IMR-90 (cell line): Measurements from ENCODE around the gene RTN4RL2. TPM values are rescaled to one million over a fixed set of nuclear protein-coding genes. Genes with fewer than 3 reads are reported as not detected.

ENCODE experiments used
- ATAC-seq: fragments of 200-7000 bp; cut with Tn5 transposase; 2 replicates; pipeline ENCODE4 v1.9.1; 2020; ENCODE audit warnings: low read depth, mild to moderate bottlenecking, moderate library complexity
- BruUV-seq: library from RNA; stranded (reverse); fragments of 400-500 nt; replicated peaks from 2 replicates; lab custom pipeline; 2021; lab: Mats Ljungman, UMichigan
- CTCF ChIA-PET: fragments of 300-600 bp; formaldehyde crosslinking; extraction: SDS; loops from one replicate; lab custom pipeline; 2021; ENCODE audit warnings: antibody characterized with exemption; lab: Yijun Ruan, JAX
- POLR2A ChIA-PET: fragments of 300-600 bp; sonication (Branson Sonifier 250); formaldehyde crosslinking; loops from one replicate; lab custom pipeline; 2022; ENCODE audit warnings: antibody characterized with exemption; ENCODE audit not compliant: unreplicated experiment; lab: Charles Lee
- DNase-seq: peaks from one replicate; pipeline ENCODE4 v3.0.0; 2013
- H2AFZ ChIP-seq: replicated peaks from 2 replicates; pipeline ENCODE3; 2013; ENCODE audit warnings: low read length, mild to moderate bottlenecking; ENCODE audit not compliant: poor library complexity
- H2AK5ac ChIP-seq: 2 replicates; pipeline ENCODE4 v1.6.1; 2013; ENCODE audit warnings: low read depth, low read length, inconsistent platforms
- H2AK9ac ChIP-seq: replicated peaks from 2 replicates; pipeline ENCODE3; 2013; ENCODE audit warnings: mild to moderate bottlenecking, low read depth, low read length, moderate library complexity; ENCODE audit not compliant: poor library complexity
- H2BK120ac ChIP-seq: 2 replicates; pipeline ENCODE4 v1.6.1; 2013; ENCODE audit warnings: low read depth, low read length, inconsistent platforms
- H2BK15ac ChIP-seq: 3 replicates; pipeline ENCODE4 v1.6.1; 2013; ENCODE audit warnings: low read depth, low read length, inconsistent platforms
- H2BK20ac ChIP-seq: 2 replicates; pipeline ENCODE4 v1.6.1; 2013; ENCODE audit warnings: low read depth, mild to moderate bottlenecking, inconsistent platforms, low read length, moderate library complexity
- H2BK5ac ChIP-seq: 2 replicates; pipeline ENCODE4 v1.6.1; 2013; ENCODE audit warnings: mild to moderate bottlenecking, low read depth, low read length, inconsistent platforms; ENCODE audit not compliant: poor library complexity, severe bottlenecking
- H3K14ac ChIP-seq: replicated peaks from 2 replicates; pipeline ENCODE4 v1.6.1; 2013; ENCODE audit warnings: low read depth, low read length, inconsistent platforms
- H3K18ac ChIP-seq: 2 replicates; pipeline ENCODE4 v1.6.1; 2013; ENCODE audit warnings: low read depth, low read length, control low read depth
- H3K23ac ChIP-seq: 2 replicates; pipeline ENCODE4 v1.6.1; 2013; ENCODE audit warnings: low read depth, low read length, inconsistent platforms
- H3K27ac ChIP-seq: 2 replicates; pipeline ENCODE4 v1.5.1; 2013; ENCODE audit warnings: mild to moderate bottlenecking, control low read depth, low read length; ENCODE audit not compliant: insufficient read depth
- H3K27me3 ChIP-seq: 2 replicates; pipeline ENCODE4 v1.6.1; 2013; ENCODE audit warnings: low read length; ENCODE audit not compliant: control insufficient read depth, insufficient read depth
- H3K36me3 ChIP-seq: 2 replicates; pipeline ENCODE4 v1.6.1; 2013; ENCODE audit warnings: low read length, mixed read lengths; ENCODE audit not compliant: control insufficient read depth, insufficient read depth
- H3K4ac ChIP-seq: 2 replicates; pipeline ENCODE4 v1.6.1; 2013; ENCODE audit warnings: low read depth, low read length, inconsistent platforms
- H3K4me1 ChIP-seq: 2 replicates; pipeline ENCODE4 v1.6.1; 2013; ENCODE audit warnings: low read length, mixed read lengths; ENCODE audit not compliant: control insufficient read depth, insufficient read depth
- H3K4me2 ChIP-seq: 2 replicates; pipeline ENCODE4 v1.6.1; 2013; ENCODE audit warnings: low read depth, mild to moderate bottlenecking, control low read depth, low read length, moderate library complexity
- H3K4me3 ChIP-seq: 2 replicates; pipeline ENCODE4 v1.5.1; 2013; ENCODE audit warnings: low read depth, mild to moderate bottlenecking, control low read depth, low read length, moderate library complexity; ENCODE audit not compliant: insufficient read depth
- H3K56ac ChIP-seq: 2 replicates; pipeline ENCODE4 v1.6.1; 2013; ENCODE audit warnings: low read length, inconsistent platforms; ENCODE audit not compliant: insufficient read depth; ENCODE audit errors: extremely low read depth
- H3K79me1 ChIP-seq, 2 experiments: 2 replicates each; pipeline ENCODE4 v1.6.1; 2013; ENCODE audit warnings: low read length in 2 of 2, inconsistent platforms in 1 of 2, low read depth in 1 of 2
- H3K9ac ChIP-seq: 2 replicates; pipeline ENCODE4 v1.6.1; 2013; ENCODE audit warnings: low read depth, low read length, control low read depth
- H3K9me1 ChIP-seq: 2 replicates; pipeline ENCODE4 v1.6.1; 2013; ENCODE audit warnings: low read length, inconsistent platforms; ENCODE audit not compliant: insufficient read depth
- H3K9me3 ChIP-seq: 2 replicates; pipeline ENCODE4 v1.6.1; 2013; ENCODE audit warnings: low read length; ENCODE audit not compliant: control insufficient read depth, insufficient read depth
- H4K20me1 ChIP-seq: 2 replicates; pipeline ENCODE4 v1.6.1; 2013; ENCODE audit warnings: low read length, inconsistent platforms; ENCODE audit not compliant: insufficient read depth
- H4K5ac ChIP-seq: 2 replicates; pipeline ENCODE4 v1.6.1; 2013; ENCODE audit warnings: mild to moderate bottlenecking, low read depth, low read length, control low read depth
- H4K8ac ChIP-seq, 2 experiments: 2 replicates each; pipeline ENCODE4 v1.6.1; 2013; ENCODE audit warnings: low read depth in 2 of 2, low read length in 2 of 2, control low read depth in 1 of 2, inconsistent platforms in 1 of 2
- H4K91ac ChIP-seq: 2 replicates; pipeline ENCODE4 v1.6.1; 2013; ENCODE audit warnings: low read depth, low read length, inconsistent platforms; ENCODE audit not compliant: insufficient read depth
- BHLHE40 ChIP-seq: fragments of 150-350 bp; IDR thresholded peaks from 2 replicates; pipeline ENCODE4 v1.6.1; 2016; ENCODE audit warnings: mild to moderate bottlenecking, low read depth, low read length
- CEBPB ChIP-seq: IDR thresholded peaks from 2 replicates; pipeline ENCODE4 v1.6.1; 2012; ENCODE audit warnings: low read depth, low read length, improper control_type of control experiment
- CHD1 ChIP-seq: IDR thresholded peaks from 2 replicates; pipeline ENCODE4 v1.6.1; 2012; ENCODE audit warnings: low read depth, low read length, improper control_type of control experiment
- CTCF ChIP-seq: conservative IDR thresholded peaks from 2 replicates; pipeline ENCODE4 v1.5.1; 2012; ENCODE audit warnings: mild to moderate bottlenecking, low read depth, low read length, improper control_type of control experiment
- ELK1 ChIP-seq: fragments of 150-350 bp; IDR thresholded peaks from 2 replicates; pipeline ENCODE4 v1.6.1; 2016; ENCODE audit warnings: low read depth, mild to moderate bottlenecking, low read length, moderate library complexity, borderline replicate concordance
- FOS ChIP-seq: fragments of 150-350 bp; IDR thresholded peaks from 2 replicates; pipeline ENCODE4 v1.6.1; 2016; ENCODE audit warnings: low read depth, low read length
- MAFK ChIP-seq: IDR thresholded peaks from 2 replicates; pipeline ENCODE4 v1.6.1; 2012; ENCODE audit warnings: low read depth, low read length, improper control_type of control experiment
- MXI1 ChIP-seq: IDR thresholded peaks from 2 replicates; pipeline ENCODE4 v1.6.1; 2012; ENCODE audit warnings: low read depth, mild to moderate bottlenecking, low read length, moderate library complexity, borderline replicate concordance
- NFE2L2 ChIP-seq: fragments of 150-350 bp; IDR thresholded peaks from 2 replicates; pipeline ENCODE4 v1.6.1; 2016; ENCODE audit warnings: low read depth, mild to moderate bottlenecking, low read length
- POLR2A ChIP-seq: IDR thresholded peaks from 2 replicates; pipeline ENCODE4 v1.6.1; 2012; ENCODE audit warnings: mild to moderate bottlenecking, low read depth, low read length
- RCOR1 ChIP-seq: IDR thresholded peaks from 2 replicates; pipeline ENCODE4 v1.6.1; 2012; ENCODE audit warnings: mild to moderate bottlenecking, low read length, improper control_type of control experiment; ENCODE audit not compliant: insufficient replicate concordance
- RFX5 ChIP-seq: IDR thresholded peaks from 2 replicates; pipeline ENCODE4 v1.8.0; 2012; ENCODE audit warnings: low read depth, mild to moderate bottlenecking, low read length, moderate library complexity
- SMC3 ChIP-seq: fragments of 150-350 bp; IDR thresholded peaks from 2 replicates; pipeline ENCODE4 v1.6.1; 2016; ENCODE audit warnings: low read depth, mild to moderate bottlenecking, antibody characterized with exemption, low read length, moderate library complexity
- WGBS, 2 experiments: methylation state at CpG; one replicate each; pipeline versions ENCODE4 v1.1.5 to v1.1.7; 2013; ENCODE audit warnings: missing lambda C conversion rate in 2 of 2; ENCODE audit not compliant: insufficient read length in 1 of 2; ENCODE audit errors: extremely low coverage in 2 of 2; 5-methylcytosine and 5-hydroxymethylcytosine counted together
- dilution Hi-C: fragments of 300-500 bp; cut with HindIII; formaldehyde crosslinking; loops from one replicate; pipeline ENCODE4 v1.14.3; 2018; ENCODE audit warnings: low sequenced_read_pairs; ENCODE audit not compliant: unreplicated experiment
- in situ Hi-C: fragments of 300-500 bp; cut with MboI; formaldehyde crosslinking; loops from 3 replicates; pipeline ENCODE4 v1.14.3; 2019; ENCODE audit warnings: low sequenced_read_pairs, inconsistent platforms, mixed read lengths
- intact Hi-C: fragments of 100-400 bp; cut with micrococcal nuclease; formaldehyde crosslinking; loops from 2 replicates; pipeline ENCODE4 v1.10.0; 2022
- polyA plus RNA-seq, 3 experiments: library from polyadenylated mRNA; depleted of rRNA; stranded (reverse); fragments of >200 nt; gene quantifications; 2 replicates each; pipeline ENCODE4 v1.2.3, GENCODE V29; 2012; ENCODE audit warnings: low replicate concordance in 1 of 3
- total RNA-seq: library from RNA; depleted of rRNA; stranded (reverse); fragments of >200 nt; gene quantifications from 2 replicates; pipeline ENCODE4 v1.2.3, GENCODE V29; 2012

Gene RTN4RL2
- total and polyA plus RNA-seq, 2 of the 4 experiments (the other 2 are of a cell fraction), result 1.5 TPM; not detected in 1

GRCh38 chr11:57463671-57464538, 3.6 kb downstream of the RTN4RL2 start:
- no peaks in the 10 kb centered on the region; the same call in 1 of the 2 replicates for H3K4me1 ChIP-seq
- H3K9me3 ChIP-seq, result no peaks in the 10 kb centered on the region
- no peak overlapping the region for H3K56ac ChIP-seq
- no peaks in the 10 kb centered on the region for H3K9me1 ChIP-seq
- H2BK120ac ChIP-seq, result no peak overlapping the region
- H4K20me1 ChIP-seq, result no peaks in the 10 kb centered on the region; the same call in 1 of the 2 replicates
- H2BK5ac ChIP-seq, result no peak overlapping the region
- H2AFZ ChIP-seq, result peak overlapping the region; percentile 41
- POLR2A ChIA-PET, result no interaction called here
- no peak overlapping the region for H3K4ac ChIP-seq
- dilution Hi-C loops (no loop called here), in situ Hi-C loops (no loop called here), intact Hi-C loops (no loop called here)
- no peak overlapping the region for H3K9ac ChIP-seq
- no peak overlapping the region for H3K14ac ChIP-seq
- ATAC-seq (no peak), DNase-seq (no peak)
- no peaks in the 10 kb centered on the region for H3K79me1 ChIP-seq
- no peak overlapping the region for H4K8ac ChIP-seq
- TF ChIP-seq MAFK (no peak), POLR2A (no peak), CEBPB (no peak), RFX5 (no peak), FOS (no peak), RCOR1 (no peak), ELK1 (no peak), MXI1 (no peak), BHLHE40 (no peak), CTCF (no peak), SMC3 (no peak), CHD1 (no peak), NFE2L2 (no peak)
- no peak overlapping the region for H2BK15ac ChIP-seq
- H3K4me3 ChIP-seq, result no peak overlapping the region
- CTCF ChIA-PET, result interaction anchor here (1.1 kb wide), 1 partner anchor 19 kb away, joined by 3 read pairs; no protein-coding TSS in a partner anchor
- H2BK20ac ChIP-seq, result no peak overlapping the region
- BruUV-seq, result no TSS peak
- H3K23ac ChIP-seq, result no peak overlapping the region
- no peak overlapping the region for H3K18ac ChIP-seq
- no peak overlapping the region for H3K4me2 ChIP-seq
- H4K5ac ChIP-seq, result no peak overlapping the region
- H2AK5ac ChIP-seq, result no peak overlapping the region
- no peak overlapping the region for H4K91ac ChIP-seq
- peak overlapping the region; percentile 24 for H2AK9ac ChIP-seq
- no peak overlapping the region for H3K27ac ChIP-seq
- 37% methylated on average over 6 of the region's 14 CpGs; no CpG with 5 or more reads in 1 of the 2 experiments for WGBS, 2 experiments
- no peaks in the 10 kb centered on the region for H3K36me3 ChIP-seq
- peaks cover 53% of the 10 kb centered on the region for H3K27me3 ChIP-seq
